GM18858 (cell line): ENCODE data around the gene SYNPO.

Experiments
- ATAC-seq: cut with Tn5 transposase; IDR thresholded peaks from one replicate; pipeline ENCODE4 v1.9.1; 2021; ENCODE audit not compliant: unreplicated experiment

The SYNPO gene

DNA sequence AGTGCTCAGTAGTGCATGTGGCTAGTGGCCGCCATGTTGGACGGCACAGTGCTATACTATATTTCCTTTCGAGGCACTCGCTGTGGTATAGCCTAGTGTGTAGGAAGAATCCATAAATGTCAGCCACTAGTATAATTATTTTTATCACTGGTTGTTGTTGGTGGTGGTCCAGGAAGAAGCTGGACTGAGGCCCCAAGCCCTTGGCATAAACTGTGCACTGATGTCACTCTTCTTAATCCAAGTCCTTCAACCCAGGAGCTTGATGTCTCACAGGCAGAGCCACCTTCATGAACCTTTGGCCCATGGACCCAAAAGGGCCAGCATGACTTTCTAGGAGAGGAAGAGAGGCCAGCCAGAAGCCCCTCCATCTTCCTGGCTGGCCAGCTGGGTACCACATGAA lies 32.5 kb upstream of the SYNPO start:
- ATAC-seq: no peak

- ATAC-seq: no peak
Measured at GRCh38 chr5:150608991-150609390, 31.5 kb upstream of the SYNPO start.

DNA sequence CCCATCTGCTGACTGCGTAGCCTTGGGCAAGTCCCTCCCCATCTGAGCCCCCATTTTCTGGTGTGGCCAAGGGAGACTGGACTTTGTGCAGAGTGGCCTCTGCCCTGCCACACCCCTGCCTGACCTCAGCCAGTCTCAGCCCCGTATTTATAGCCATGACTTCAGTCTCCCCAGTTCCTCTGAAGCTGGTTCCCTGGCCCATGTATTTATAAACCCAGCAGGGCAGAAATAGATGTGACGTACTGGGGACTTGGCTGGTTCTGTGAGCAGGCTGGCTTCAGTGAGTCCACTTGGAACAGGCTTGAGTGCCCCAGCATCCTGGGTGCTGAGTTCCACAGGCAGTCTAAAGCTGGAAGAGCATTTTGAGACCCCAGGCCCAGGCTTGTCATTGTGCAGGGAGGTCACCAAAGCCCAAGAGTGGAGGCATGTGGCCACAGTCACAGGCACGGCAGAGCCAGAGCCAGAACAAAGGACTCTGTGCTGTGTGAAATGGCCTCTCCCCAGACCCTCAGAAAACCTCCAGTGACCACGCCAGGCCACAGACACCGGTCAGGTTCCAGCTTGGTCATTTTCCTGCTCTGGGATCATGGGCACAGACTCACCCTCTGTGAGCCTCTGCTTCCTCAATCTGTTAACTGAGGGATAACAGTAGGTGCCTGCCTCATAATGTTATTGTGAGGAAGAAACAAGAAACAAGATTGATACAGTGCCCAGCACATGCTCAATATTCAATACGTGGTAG lies 30.4 kb upstream of the SYNPO start:
- ATAC-seq: no peak

DNA sequence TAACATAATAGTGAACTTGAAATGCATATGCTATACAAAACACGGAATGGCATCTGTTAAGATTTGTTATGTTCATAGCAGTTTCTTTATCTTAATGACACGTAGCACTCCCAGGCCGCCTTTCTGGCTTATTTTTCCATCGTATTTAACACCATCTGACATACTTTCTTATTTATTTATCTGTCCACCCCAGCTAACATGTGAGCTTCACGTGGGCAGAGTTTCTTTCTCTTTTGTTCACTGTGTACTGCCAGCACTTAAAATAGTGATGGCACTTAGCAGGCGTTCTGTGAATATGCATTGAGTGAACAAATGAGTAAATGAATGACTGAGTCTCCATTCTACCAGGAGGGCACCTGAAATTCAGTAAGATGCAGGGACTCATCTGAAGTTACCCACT lies 29.4 kb upstream of the SYNPO start:
- no peak for ATAC-seq

GRCh38 chr5:150612405-150612804 lies 28.1 kb upstream of the SYNPO start:
- ATAC-seq: no peak

DNA sequence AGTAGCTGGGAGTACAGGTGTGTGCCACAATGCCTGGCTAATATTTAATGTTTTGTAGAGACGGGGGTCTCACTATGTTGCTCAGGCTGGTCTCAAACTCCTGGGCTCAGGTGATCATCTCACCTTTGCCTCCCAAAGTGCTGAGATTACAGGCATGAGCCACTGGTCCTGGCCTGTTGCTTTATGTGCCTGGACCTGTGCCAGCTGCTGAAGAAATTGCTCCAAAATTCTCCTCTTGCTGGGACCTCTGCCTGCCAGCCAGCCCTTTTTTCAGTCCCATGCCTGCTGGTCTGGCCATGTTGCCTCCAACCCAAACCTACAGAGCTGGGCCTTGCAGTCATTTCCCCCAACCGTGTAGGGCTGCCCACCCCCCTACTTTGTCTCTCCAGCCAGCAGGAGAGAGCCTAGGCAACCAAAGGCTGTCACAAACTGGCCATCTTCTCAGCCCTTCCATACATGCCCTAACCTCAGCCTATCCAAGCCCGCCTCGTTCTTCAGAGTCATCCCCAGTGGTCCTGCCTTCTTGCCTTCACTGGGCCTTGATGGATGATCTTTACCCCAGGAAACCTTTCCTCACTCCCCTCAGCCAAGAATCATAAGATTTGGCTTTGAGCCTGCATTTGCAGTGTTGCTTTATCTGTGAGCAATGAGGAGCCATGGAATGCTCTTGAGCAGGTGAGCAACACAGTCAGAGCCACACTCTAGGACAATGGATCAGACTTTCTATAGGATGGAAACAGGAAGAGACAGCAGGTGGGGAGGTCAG lies 27.4 kb upstream of the SYNPO start:
- ATAC-seq: no peak

DNA sequence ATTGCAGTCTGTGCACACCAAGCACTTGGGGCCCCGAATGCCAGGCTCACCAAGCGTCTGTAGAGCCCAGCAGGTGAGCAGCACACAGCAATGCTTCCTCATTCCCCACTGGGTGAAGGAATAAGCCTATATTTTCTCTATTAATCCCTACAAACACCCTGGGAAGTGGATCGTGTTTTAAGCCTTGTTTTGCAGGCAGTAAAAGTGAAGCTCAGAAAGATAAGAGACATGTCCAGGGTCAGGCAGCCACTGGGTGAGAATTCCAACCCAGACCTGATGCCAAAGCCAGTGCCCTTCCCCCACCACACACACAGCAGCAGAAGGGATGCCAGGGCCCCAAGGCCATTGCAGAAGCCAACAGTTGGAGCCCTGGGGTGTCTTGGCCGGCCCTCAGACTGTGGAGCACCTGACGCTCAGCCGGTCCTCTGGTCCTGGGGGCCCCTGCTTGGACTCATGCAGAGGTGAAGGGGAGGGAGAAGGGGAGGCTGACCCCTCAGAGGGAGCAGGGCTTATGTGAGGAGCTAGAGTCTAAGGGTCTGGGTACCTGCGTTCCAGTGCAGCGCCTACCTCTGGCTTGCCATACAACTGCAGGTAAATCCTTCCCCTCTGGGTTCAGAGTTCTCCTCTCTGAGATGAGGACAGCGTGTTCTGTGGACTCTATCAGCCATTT lies 26.3 kb upstream of the SYNPO start:
- no peak for ATAC-seq

DNA sequence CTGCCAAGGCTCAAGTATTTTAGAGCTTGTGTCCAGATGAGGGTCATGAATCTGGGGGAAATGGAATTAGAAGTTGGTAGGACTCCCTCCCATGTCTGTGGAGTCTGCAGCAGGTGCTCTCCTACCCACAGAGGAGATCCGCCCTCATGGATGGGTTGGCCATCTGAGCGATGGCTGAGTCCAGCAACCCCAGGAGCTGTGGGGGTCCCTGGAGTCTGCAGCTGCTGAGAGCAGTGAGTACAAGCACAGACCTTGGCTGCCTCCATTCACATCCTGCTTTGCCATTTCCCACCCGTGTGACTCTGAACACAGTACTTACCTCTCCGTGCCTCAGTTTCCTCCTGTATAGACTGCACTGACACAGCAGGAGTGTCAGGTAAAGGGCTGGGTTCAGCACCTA lies 25.8 kb upstream of the SYNPO start:
- no peak for ATAC-seq

GRCh38 chr5:150615141-150615699 lies 25.2 kb upstream of the SYNPO start:
- ATAC-seq: no peak

- no peak for ATAC-seq
Measured at GRCh38 chr5:150616024-150616470, 24.4 kb upstream of the SYNPO start.

DNA sequence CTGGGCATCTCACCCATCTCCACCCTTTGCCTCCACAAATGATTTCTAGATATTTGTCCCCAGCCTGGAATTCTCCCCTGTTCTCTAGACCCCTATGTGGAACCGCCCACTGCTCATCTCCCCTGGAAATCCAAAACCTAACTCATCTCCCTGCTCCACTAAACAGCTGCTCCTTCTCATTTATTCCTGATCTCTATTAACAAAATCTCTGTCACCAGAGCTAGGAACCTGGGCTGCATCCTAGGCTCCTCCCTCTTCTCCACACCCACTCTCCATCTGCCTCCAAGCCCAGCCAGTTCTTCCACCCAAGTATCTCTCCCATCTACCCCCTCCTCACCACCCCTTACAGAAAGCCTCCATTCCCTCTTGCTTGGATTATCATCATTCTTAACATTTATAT lies 24.0 kb upstream of the SYNPO start:
- ATAC-seq: no peak

- ATAC-seq: no peak
Measured at GRCh38 chr5:150618163-150618562, 22.3 kb upstream of the SYNPO start.

DNA sequence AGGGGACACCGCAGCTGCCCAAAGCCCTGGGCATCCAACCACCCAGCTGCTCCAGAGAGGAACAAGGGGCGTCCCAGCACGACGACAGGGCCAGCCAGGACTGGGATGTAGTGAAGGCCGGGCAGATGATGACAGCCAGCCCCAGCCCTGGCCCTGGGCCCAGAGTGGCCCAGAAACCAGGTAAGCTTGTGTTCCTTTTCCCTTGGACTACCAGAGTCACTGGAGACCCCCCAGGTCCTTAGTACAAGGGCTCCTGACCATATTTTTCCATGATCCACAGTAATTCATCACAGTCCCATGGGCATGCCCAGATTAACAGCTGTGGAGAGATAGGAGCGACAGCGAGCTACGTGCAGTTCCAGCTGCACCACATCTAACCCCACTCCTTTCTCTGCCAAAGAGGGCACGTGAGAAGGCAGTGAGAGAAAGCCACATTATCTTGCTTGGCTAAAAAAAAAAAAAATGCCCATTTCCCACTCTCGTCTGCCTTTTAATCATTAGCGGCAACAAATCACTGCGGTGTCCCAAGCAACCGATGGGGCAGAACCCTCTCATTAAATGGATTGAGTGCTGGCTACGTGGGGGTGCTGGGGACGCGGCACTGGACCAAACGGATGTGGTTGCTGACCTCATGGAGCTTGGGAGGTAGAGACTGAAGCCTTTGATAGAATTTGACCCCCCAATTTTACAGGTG lies 21.7 kb upstream of the SYNPO start:
- ATAC-seq: no peak

GRCh38 chr5:150619359-150620230 lies 20.9 kb upstream of the SYNPO start:
- no peak for ATAC-seq

- ATAC-seq: no peak
Measured at GRCh38 chr5:150621301-150621700, 19.2 kb upstream of the SYNPO start.

DNA sequence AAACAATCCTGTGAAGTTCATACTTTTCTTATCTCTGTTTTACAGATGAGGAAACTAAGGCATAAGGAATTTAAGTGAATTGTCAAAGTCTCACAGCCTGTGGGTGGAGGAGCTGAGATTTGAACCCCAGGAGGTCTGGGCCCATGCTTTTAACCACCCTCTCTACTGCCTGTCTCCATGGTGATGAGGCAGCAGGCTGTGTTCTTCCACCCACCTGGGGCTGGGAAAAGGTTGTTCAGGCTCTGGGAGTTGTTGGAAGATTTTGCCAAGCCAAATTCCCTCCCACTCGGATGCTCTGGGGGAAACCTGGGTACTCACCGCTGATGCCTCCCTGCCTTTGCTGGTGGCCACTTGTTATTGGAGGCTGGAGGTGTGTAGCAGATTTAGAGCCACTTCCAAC lies 18.3 kb upstream of the SYNPO start:
- no peak for ATAC-seq

GRCh38 chr5:150623152-150623877 lies 17.1 kb upstream of the SYNPO start:
- peak; percentile 33 for ATAC-seq

GRCh38 chr5:150623878-150624216 lies 16.6 kb upstream of the SYNPO start:
- no peak for ATAC-seq

DNA sequence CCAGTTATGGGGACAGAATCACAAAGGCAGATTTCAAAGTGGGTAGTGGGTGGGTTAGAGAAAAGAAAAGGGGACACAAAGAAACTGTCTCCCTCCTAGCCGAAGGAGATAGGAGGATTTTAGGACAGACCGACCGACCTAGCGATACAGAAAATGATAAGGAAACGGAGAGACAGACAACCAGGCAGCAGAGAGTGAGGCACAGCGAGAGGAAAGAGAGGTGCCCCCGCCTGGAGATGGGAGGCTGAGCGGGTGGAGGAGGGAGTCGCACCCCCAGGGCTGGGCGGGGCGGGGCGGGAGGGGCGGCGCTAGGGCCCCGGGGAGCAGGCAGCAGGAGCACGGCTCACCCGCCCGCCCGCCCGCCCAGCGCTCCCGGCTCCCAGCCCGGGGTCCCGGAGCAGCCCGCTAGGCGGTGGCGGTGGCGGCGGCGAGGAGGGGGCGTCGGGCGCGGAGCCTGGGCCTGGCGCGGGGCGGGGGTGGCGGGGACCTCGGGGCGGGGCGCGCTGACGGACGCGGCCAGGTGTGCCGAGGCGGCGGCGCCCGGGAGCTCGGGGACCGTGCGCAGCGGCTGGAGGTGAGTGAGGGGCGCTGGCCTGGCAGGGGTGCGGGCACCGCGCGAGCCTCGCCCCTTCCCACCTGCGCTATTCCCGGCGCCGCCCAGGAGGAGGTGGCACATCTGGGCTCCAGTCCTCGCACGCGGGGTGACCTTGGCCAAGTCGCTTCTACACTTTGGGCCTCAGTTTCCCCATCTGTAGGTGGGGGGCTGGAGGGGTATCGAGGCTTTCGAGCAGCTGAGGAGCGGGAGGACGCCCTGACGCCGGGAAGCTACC lies 15.9 kb upstream of the SYNPO start:
- ATAC-seq: no peak
